Esophagus squamous epithelium (tissue), 4 donors: Measurements from ENCODE around the gene PXDC1.

Experiments used
- CTCF ChIP-seq, 6 experiments: fragments of 450-650 bp in 4 of 6; fragments of 200-600 bp in 2 of 6; sonication (generic) in 2 of 6; IDR thresholded peaks; one replicate each; pipeline ENCODE4 v1.5.1; 2016 to 2019; ENCODE audit warnings: antibody characterized with exemption in 6 of 6, mild to moderate bottlenecking in 4 of 6, moderate library complexity in 4 of 6
- POLR2A ChIP-seq, 4 donors: fragments of 450-650 bp; IDR thresholded peaks; one replicate each; pipeline ENCODE4 v1.6.1; 2017; ENCODE audit warnings: antibody characterized with exemption in 4 of 4, mild to moderate bottlenecking in 4 of 4, moderate library complexity in 3 of 4

GRCh38 chr6:3788408-3789017 lies 37.0 kb upstream of the PXDC1 start:
- no peak for TF ChIP-seq CTCF (IDR thresholded peaks at IDR 0.05)
- TF ChIP-seq POLR2A (IDR thresholded peaks at IDR 0.05) = no peak
